GM12891 (cell line): ENCODE results near the gene SLC30A5.

ENCODE experiments used
- POLR2A ChIP-seq: IDR thresholded peaks from 2 replicates; pipeline ENCODE4 v1.6.1; 2011; ENCODE audit warnings: low read depth, low read length, control low read depth
- POLR2AphosphoS5 ChIP-seq: IDR thresholded peaks from 2 replicates; pipeline ENCODE4 v1.6.1; 2011; ENCODE audit warnings: low read depth, low read length, control low read depth
- TAF1 ChIP-seq: IDR thresholded peaks from 2 replicates; pipeline ENCODE4 v1.6.1; 2011; ENCODE audit warnings: low read depth, low read length, control low read depth

GRCh38 chr5:69046375-69046957, 47.3 kb upstream of the SLC30A5 start:
- TF ChIP-seq POLR2A, result no peak
- TF ChIP-seq POLR2AphosphoS5, result no peak
- TF ChIP-seq TAF1, result no peak
